ENCODE data around the gene AURKAIP1. TPM values are rescaled to one million over a fixed set of nuclear protein-coding genes. Genes with fewer than 3 reads are reported as not detected.

AURKAIP1 gene
- polyA plus RNA-seq, 1 donor from 2014 or later = 104 TPM

GRCh38 chr1:1353389-1354151 lies 21.4 kb downstream of the AURKAIP1 start:
- H3K4me3 ChIP-seq (ENCODE audit: low read length) = peak overlapping the region; percentile 55
- no peaks in the 10 kb centered on the region for H3K9me2 ChIP-seq (ENCODE audit: insufficient read depth, low read length)
- peaks cover 26% of the 10 kb centered on the region for H3K27me3 ChIP-seq (ENCODE audit: insufficient read depth, low read depth, low read length)
- H3K79me2 ChIP-seq (replicated peaks; ENCODE audit: insufficient read depth, low read length) = no peaks in the 10 kb centered on the region
- H3K4me2 ChIP-seq (ENCODE audit: low read length) = no peak overlapping the region
- no peaks in the 10 kb centered on the region for H3K9me3 ChIP-seq (ENCODE audit: low read length)
- TF ChIP-seq RAD21 (conservative IDR thresholded peaks at IDR 0.05) = no peak
- TF ChIP-seq MXI1 (conservative IDR thresholded peaks at IDR 0.05; ENCODE audit: poor library complexity, severe bottlenecking) = no peak
- no peak for TF ChIP-seq CTCF (IDR thresholded peaks at IDR 0.05; ENCODE audit: poor library complexity, severe bottlenecking)
- no peak for TF ChIP-seq POLR2AphosphoS5 (IDR thresholded peaks at IDR 0.05)
- no peak for TF ChIP-seq SMC3 (conservative IDR thresholded peaks at IDR 0.05; ENCODE audit: poor library complexity)
- TF ChIP-seq REST (IDR thresholded peaks at IDR 0.05; ENCODE audit: borderline replicate concordance) = no peak
- no peak for TF ChIP-seq EZH2 (IDR thresholded peaks at IDR 0.05; ENCODE audit: borderline replicate concordance, insufficient read depth, low read length, poor library complexity, severe bottlenecking)
- TF ChIP-seq TAF1 (IDR thresholded peaks at IDR 0.05; ENCODE audit: low read depth) = no peak
- TF ChIP-seq EP300 (conservative IDR thresholded peaks at IDR 0.05; ENCODE audit: poor library complexity, severe bottlenecking) = no peak
- H3K36me3 ChIP-seq (ENCODE audit: insufficient read depth, low read length) = no peaks in the 10 kb centered on the region
- H3K9ac ChIP-seq (ENCODE audit: low read length) = peak overlapping the region; percentile 9
- H2AFZ ChIP-seq (ENCODE audit: low read depth, low read length) = no peak overlapping the region
- H3F3A ChIP-seq (ENCODE audit: insufficient read depth, low read length, poor library complexity, severe bottlenecking) = no peaks in the 10 kb centered on the region
- no peak overlapping the region for H3K27ac ChIP-seq (ENCODE audit: low read length)
- no peaks in the 10 kb centered on the region for H4K20me1 ChIP-seq (ENCODE audit: insufficient read depth)

- Histone ChIP-seq H3K79me2 (replicated peaks; ENCODE audit: insufficient read depth, low read length) (peaks cover 5% of the 10 kb centered on the region), H3K9me2 (ENCODE audit: insufficient read depth, low read length) (no peaks in the 10 kb centered on the region), H3K27me3 (ENCODE audit: insufficient read depth, low read depth, low read length) (peaks cover 26% of the 10 kb centered on the region), H3K9ac (ENCODE audit: low read length) (no peak overlapping the region), H3K27ac (ENCODE audit: low read length) (no peak overlapping the region), H4K20me1 (ENCODE audit: insufficient read depth) (peaks cover 3% of the 10 kb centered on the region), H2AFZ (ENCODE audit: low read depth, low read length) (no peak overlapping the region), H3K4me2 (ENCODE audit: low read length) (no peak overlapping the region), H3K9me3 (ENCODE audit: low read length) (no peaks in the 10 kb centered on the region), H3K36me3 (ENCODE audit: insufficient read depth, low read length) (no peaks in the 10 kb centered on the region), H3F3A (ENCODE audit: insufficient read depth, low read length, poor library complexity, severe bottlenecking) (no peaks in the 10 kb centered on the region), H3K4me3 (ENCODE audit: low read length) (no peak overlapping the region)
- TF ChIP-seq MXI1 (conservative IDR thresholded peaks at IDR 0.05; ENCODE audit: poor library complexity, severe bottlenecking) (no peak), TAF1 (IDR thresholded peaks at IDR 0.05; ENCODE audit: low read depth) (no peak), CTCF (IDR thresholded peaks at IDR 0.05; ENCODE audit: poor library complexity, severe bottlenecking) (no peak), EZH2 (IDR thresholded peaks at IDR 0.05; ENCODE audit: borderline replicate concordance, insufficient read depth, low read length, poor library complexity, severe bottlenecking) (no peak), POLR2AphosphoS5 (IDR thresholded peaks at IDR 0.05) (no peak), REST (IDR thresholded peaks at IDR 0.05; ENCODE audit: borderline replicate concordance) (no peak), RAD21 (conservative IDR thresholded peaks at IDR 0.05) (no peak), EP300 (conservative IDR thresholded peaks at IDR 0.05; ENCODE audit: poor library complexity, severe bottlenecking) (no peak), SMC3 (conservative IDR thresholded peaks at IDR 0.05; ENCODE audit: poor library complexity) (no peak)
These were observed 22.1 kb downstream of the AURKAIP1 start for GRCh38 chr1:1352786-1353388.

Measured in neural cell (in vitro differentiated cells).